Gastrocnemius medialis (tissue), 4 donors: ENCODE measurements around the gene COPZ2. TPM values are rescaled to one million over a fixed set of nuclear protein-coding genes. Genes with fewer than 3 reads are reported as not detected.

Experiments
- ATAC-seq, 2 donors: fragments of 150-250 bp; one replicate each; pipeline ENCODE4 v1.9.1; 2016
- DNase-seq, 2 donors: peaks; one replicate each; pipeline ENCODE4 v3.0.0-alpha.2; 2019
- H3K27ac ChIP-seq, 4 donors: fragments of 200-600 bp; sonication (generic); 1 replicate in 1 of 4; 2 replicates in 3 of 4; pipeline ENCODE4 v1.5.1; 2016 to 2018; ENCODE audit warnings: mild to moderate bottlenecking in 2 of 4, moderate library complexity in 1 of 4
- H3K27me3 ChIP-seq, 3 donors: fragments of 200-600 bp; sonication (generic) in 2 of 3; 1 replicate in 1 of 3; 2 replicates in 2 of 3; pipeline versions ENCODE4 v1.5.1 to v1.6.0; 2016 to 2019; ENCODE audit warnings: mild to moderate bottlenecking in 1 of 3, moderate library complexity in 1 of 3
- H3K36me3 ChIP-seq, 2 donors: fragments of 200-600 bp; sonication (generic) in 1 of 2; one replicate each; pipeline ENCODE4 v1.5.1; 2017 to 2018
- H3K4me1 ChIP-seq, 2 donors: fragments of 200-600 bp; sonication (generic) in 1 of 2; one replicate each; pipeline ENCODE4 v1.5.1; 2016 to 2017; ENCODE audit warnings: mild to moderate bottlenecking in 2 of 2
- H3K4me3 ChIP-seq, 4 donors: fragments of 200-600 bp; sonication (generic) in 3 of 4; 1 replicate in 1 of 4; 2 replicates in 3 of 4; pipeline ENCODE4 v1.5.1; 2016 to 2019; ENCODE audit warnings: mild to moderate bottlenecking in 2 of 4
- H3K9me3 ChIP-seq, 3 donors: fragments of 200-600 bp; sonication (generic) in 2 of 3; 1 replicate in 1 of 3; 2 replicates in 2 of 3; pipeline ENCODE4 v1.5.1; 2016 to 2019
- CTCF ChIP-seq, 5 experiments: fragments of 450-650 bp in 3 of 5; fragments of 200-600 bp in 2 of 5; sonication (generic) in 2 of 5; IDR thresholded peaks in 4 of 5; conservative IDR thresholded peaks in 1 of 5; 1 replicate in 4 of 5; 2 replicates in 1 of 5; pipeline ENCODE4 v1.5.1; 2016 to 2019; ENCODE audit warnings: antibody characterized with exemption in 5 of 5, mild to moderate bottlenecking in 3 of 5, moderate library complexity in 3 of 5
- POLR2A ChIP-seq, 2 donors: fragments of 450-650 bp; IDR thresholded peaks; one replicate each; pipeline ENCODE4 v1.6.1; 2017; ENCODE audit warnings: antibody characterized with exemption in 2 of 2, mild to moderate bottlenecking in 2 of 2, moderate library complexity in 2 of 2
- in situ Hi-C, 4 donors: fragments of 200-750 bp; cut with MboI; loops; one replicate each; pipeline versions ENCODE4 v1.15.0 to v1.8.0; 2017; ENCODE audit warnings: low sequenced_read_pairs in 4 of 4
- intact Hi-C: fragments of 100-400 bp; cut with DNase I; formaldehyde crosslinking; loops from one replicate; pipeline ENCODE4 v1.15.1; 2023; ENCODE audit warnings: low total_unique reads
- total RNA-seq, 4 donors: library from RNA; depleted of rRNA; stranded (reverse); fragments of >200 nt; gene quantifications; one replicate each; pipeline versions ENCODE4 v1.1.0 to v1.2.3, GENCODE V29; 2016

COPZ2 gene
- total RNA-seq, 4 donors from 2014 or later, result 40.5 to 76.9 (median 52.8) TPM

- H3K9me3 ChIP-seq, result no peaks in the 10 kb centered on the region
- TF ChIP-seq POLR2A (IDR thresholded peaks at IDR 0.05), result no peak
- no peak for TF ChIP-seq CTCF (IDR thresholded peaks at IDR 0.05 in 4 of 5, conservative IDR thresholded peaks at IDR 0.05 in 1 of 5)
Measured at GRCh38 chr17:47987240-47987835, 50.3 kb downstream of the COPZ2 start.

GRCh38 chr17:47986520-47986919 lies 51.1 kb downstream of the COPZ2 start:
- Histone ChIP-seq H3K36me3 (peaks cover 0 to 16% of the 10 kb centered on the region in 2 donors), H3K27ac (no peak overlapping the region), H3K9me3 (no peaks in the 10 kb centered on the region), H3K4me1 (no peaks in the 10 kb centered on the region), H3K4me3 (no peak overlapping the region), H3K27me3 (no peaks in the 10 kb centered on the region)
- ATAC-seq (no peak), DNase-seq (no peak)
- TF ChIP-seq POLR2A (IDR thresholded peaks at IDR 0.05), result no peak
- no peak for TF ChIP-seq CTCF (IDR thresholded peaks at IDR 0.05 in 4 of 5, conservative IDR thresholded peaks at IDR 0.05 in 1 of 5)
- in situ Hi-C loops, result no loop called here
- intact Hi-C loops, result no loop called here

More at GRCh38 chr17:47987240-47987835, 50.3 kb downstream of the COPZ2 start:
- DNase-seq, result no peak
- no peaks in the 10 kb centered on the region for H3K27me3 ChIP-seq
- no peak overlapping the region for H3K4me3 ChIP-seq
- in situ Hi-C loops (no loop called here), intact Hi-C loops (no loop called here)
- H3K27ac ChIP-seq, result no peak overlapping the region
- no peak for ATAC-seq
- H3K36me3 ChIP-seq, result peaks cover 0 to 8% of the 10 kb centered on the region in 2 donors
- H3K4me1 ChIP-seq, result no peaks in the 10 kb centered on the region

- Histone ChIP-seq H3K27ac (no peak overlapping the region), H3K4me1 (no peaks in the 10 kb centered on the region), H3K4me3 (no peak overlapping the region), H3K36me3 (peaks cover 0 to 45% of the 10 kb centered on the region in 2 donors), H3K9me3 (no peaks in the 10 kb centered on the region), H3K27me3 (no peaks in the 10 kb centered on the region)
- in situ Hi-C loops, result no loop called here
- no peak for TF ChIP-seq POLR2A (IDR thresholded peaks at IDR 0.05)
- TF ChIP-seq CTCF (IDR thresholded peaks at IDR 0.05 in 4 of 5, conservative IDR thresholded peaks at IDR 0.05 in 1 of 5), result no peak
- intact Hi-C loops, result no loop called here
- no peak for ATAC-seq
- DNase-seq, result no peak
Measured at GRCh38 chr17:47983492-47984223, 53.9 kb downstream of the COPZ2 start.

GRCh38 chr17:47982645-47983390 lies 54.8 kb downstream of the COPZ2 start:
- intact Hi-C loops (no loop called here), in situ Hi-C loops (no loop called here)
- Histone ChIP-seq H3K27ac (no peak overlapping the region), H3K36me3 (peaks cover 0 to 53% of the 10 kb centered on the region in 2 donors), H3K27me3 (no peaks in the 10 kb centered on the region), H3K4me1 (no peaks in the 10 kb centered on the region), H3K9me3 (no peaks in the 10 kb centered on the region), H3K4me3 (no peak overlapping the region)
- no peak for ATAC-seq
- TF ChIP-seq CTCF (IDR thresholded peaks at IDR 0.05 in 4 of 5, conservative IDR thresholded peaks at IDR 0.05 in 1 of 5) (no peak), POLR2A (IDR thresholded peaks at IDR 0.05) (no peak)
- no peak for DNase-seq
